HepG2 (cell line): ENCODE measurements around the gene KLHL17. TPM values are rescaled to one million over a fixed set of nuclear protein-coding genes. Genes with fewer than 3 reads are reported as not detected.

Experiments used
- ATAC-seq: fragments of 200-7000 bp; cut with Tn5 transposase; 3 replicates; pipeline ENCODE4 v1.9.1; 2020; ENCODE audit warnings: mild to moderate bottlenecking, moderate library complexity
- BruUV-seq: library from RNA; stranded (reverse); fragments of 400-500 nt; replicated peaks from 2 replicates; lab custom pipeline; 2021; lab: Mats Ljungman, UMichigan
- CTCF ChIA-PET: fragments of 300-600 bp; formaldehyde crosslinking; extraction: SDS; loops from one replicate; lab custom pipeline; 2021; ENCODE audit warnings: low total read pairs, inconsistent platforms, low intra/inter-chr PET ratio; lab: Yijun Ruan, JAX
- POLR2A ChIA-PET: fragments of 350-600 bp; sonication (Branson Sonifier 250); formaldehyde crosslinking; loops from one replicate; lab custom pipeline; 2020; ENCODE audit warnings: antibody characterized with exemption, inconsistent platforms; lab: Yijun Ruan, JAX
- DNase-seq: peaks from one replicate; pipeline ENCODE4 v3.0.0-alpha.2; 2015; ENCODE audit warnings: low spot score
- FAIRE-seq: peaks from 3 replicates; lab custom pipeline; 2011; peaks lifted over from hg19 to GRCh38; lab: Jason Lieb, UNC
- H2AFZ ChIP-seq: one replicate; pipeline ENCODE4 v1.6.1; 2011; ENCODE audit warnings: low read length, inconsistent platforms
- H3K27ac ChIP-seq: fragments of 300-600 bp; 3 replicates; pipeline ENCODE4 v1.8.0; 2011; ENCODE audit warnings: mixed run types, mild to moderate bottlenecking, mixed read lengths, low read length, inconsistent platforms; ENCODE audit not compliant: insufficient read depth; ENCODE audit errors: extremely low read length
- H3K27me3 ChIP-seq, 2 experiments: fragments of 200-600 bp in 1 of 2; 2 replicates in 1 of 2; 3 replicates in 1 of 2; pipeline versions ENCODE4 v1.6.0 to v1.8.0; 2011; ENCODE audit warnings: low read length in 2 of 2, mild to moderate bottlenecking in 2 of 2, moderate library complexity in 2 of 2, inconsistent platforms in 1 of 2; ENCODE audit not compliant: insufficient read depth in 2 of 2, control insufficient read depth in 1 of 2
- H3K36me3 ChIP-seq, 2 experiments: fragments of 200-600 bp in 1 of 2; replicated peaks in 1 of 2; 2 replicates in 1 of 2; 3 replicates in 1 of 2; pipeline versions ENCODE4 v1.5.1 to v1.8.0; 2011; ENCODE audit warnings: low read length in 2 of 2, inconsistent platforms in 1 of 2; ENCODE audit not compliant: insufficient read depth in 2 of 2, control insufficient read depth in 1 of 2
- H3K4me1 ChIP-seq: 2 replicates; pipeline ENCODE4 v1.5.1; 2012; ENCODE audit warnings: low read length, inconsistent platforms; ENCODE audit not compliant: insufficient read depth
- H3K4me2 ChIP-seq: 2 replicates; pipeline ENCODE4 v1.6.0; 2011; ENCODE audit warnings: low read depth, low read length, inconsistent platforms
- H3K4me3 ChIP-seq, 3 experiments: fragments of 200-600 bp in 1 of 3; sonication (generic), shearing (Covaris generic) in 1 of 3; replicated peaks in 1 of 3; 2 replicates each; pipeline ENCODE4 v1.5.1; 2011 to 2016; ENCODE audit warnings: low read length in 3 of 3, inconsistent platforms in 2 of 3, low read depth in 2 of 3, mild to moderate bottlenecking in 2 of 3, control low read depth in 1 of 3, mixed read lengths in 1 of 3; ENCODE audit not compliant: insufficient read depth in 1 of 3
- H3K79me2 ChIP-seq: one replicate; pipeline ENCODE4 v1.6.1; 2011; ENCODE audit warnings: low read length, inconsistent platforms; ENCODE audit not compliant: insufficient read depth
- H3K9ac ChIP-seq: 2 replicates; pipeline ENCODE4 v1.6.0; 2011; ENCODE audit warnings: mild to moderate bottlenecking, low read depth, low read length, inconsistent platforms; ENCODE audit not compliant: insufficient read depth
- H3K9me3 ChIP-seq: 2 replicates; pipeline ENCODE4 v1.5.1; 2012; ENCODE audit warnings: mild to moderate bottlenecking, low read length
- H4K20me1 ChIP-seq: 2 replicates; pipeline ENCODE4 v1.6.0; 2011; ENCODE audit warnings: inconsistent platforms, mild to moderate bottlenecking, low read length, moderate library complexity; ENCODE audit not compliant: insufficient read depth
- AKNA ChIP-seq: sonication (generic); formaldehyde crosslinking; IDR thresholded peaks from 2 replicates; pipeline ENCODE4 v1.4.0; 2020; ENCODE audit warnings: missing genetic modification reagents, borderline replicate concordance
- NCOA2 ChIP-seq: sonication (generic); formaldehyde crosslinking; IDR thresholded peaks from 2 replicates; pipeline ENCODE4 v1.8.0; 2022; ENCODE audit warnings: inconsistent platforms
- PCBP2 ChIP-seq: fragments of 200-400 bp; formaldehyde crosslinking; optimal IDR thresholded peaks from 2 replicates; pipeline ENCODE3; 2018; ENCODE audit warnings: low read length, low read depth; ENCODE audit not compliant: poor library complexity, severe bottlenecking
- PHB2 ChIP-seq: fragments of 450-650 bp; IDR thresholded peaks from 2 replicates; pipeline ENCODE4 v1.6.1; 2018; ENCODE audit not compliant: partially characterized antibody
- TAF1 ChIP-seq: sonication (generic); formaldehyde crosslinking; IDR thresholded peaks from 2 replicates; pipeline ENCODE4 v1.4.0; 2020; ENCODE audit warnings: missing genetic modification reagents
- ZFP1 ChIP-seq: IDR thresholded peaks from 2 replicates; pipeline ENCODE4 v1.6.1; 2016
- ZNF280B ChIP-seq: sonication (generic); formaldehyde crosslinking; IDR thresholded peaks from 2 replicates; pipeline ENCODE4 v1.5.0; 2020; ENCODE audit warnings: missing genetic modification reagents, mild to moderate bottlenecking, borderline replicate concordance
- ZNF382 ChIP-seq: sonication (generic); formaldehyde crosslinking; IDR thresholded peaks from 2 replicates; pipeline ENCODE4 v1.5.0; 2020; ENCODE audit warnings: missing genetic modification reagents, mild to moderate bottlenecking, borderline replicate concordance
- ZNF639 ChIP-seq: conservative IDR thresholded peaks from 2 replicates; pipeline ENCODE4 v1.6.1; 2018; ENCODE audit warnings: missing genetic modification reagents
- ZNF678 ChIP-seq: sonication (generic); formaldehyde crosslinking; IDR thresholded peaks from 2 replicates; pipeline ENCODE4 v1.4.0; 2020; ENCODE audit warnings: mild to moderate bottlenecking, missing genetic modification reagents
- ZNF784 ChIP-seq: sonication (generic); formaldehyde crosslinking; IDR thresholded peaks from 2 replicates; pipeline ENCODE4 v1.5.1; 2020; ENCODE audit warnings: missing genetic modification reagents, mild to moderate bottlenecking, borderline replicate concordance
- ZSCAN5A ChIP-seq: sonication (generic); formaldehyde crosslinking; IDR thresholded peaks from 2 replicates; pipeline ENCODE4 v1.8.0; 2022; ENCODE audit warnings: mild to moderate bottlenecking, missing genetic modification reagents, borderline replicate concordance
- WGBS: methylation state at CpG from one replicate; pipeline ENCODE4 v1.1.6; 2017; ENCODE audit warnings: low lambda C conversion rate; 5-methylcytosine and 5-hydroxymethylcytosine counted together
- in situ Hi-C: cut with HindIII; loops from 2 replicates; pipeline ENCODE4 v1.10.0; 2017; ENCODE audit warnings: low pct_unique_long_range_greater_than_20kb; ENCODE audit not compliant: extremely low pct_ligation_motif_present
- intact Hi-C: fragments of 100-400 bp; cut with micrococcal nuclease; formaldehyde crosslinking; loops from one replicate; pipeline ENCODE4 v1.10.0; 2022; ENCODE audit not compliant: unreplicated experiment
- polyA plus RNA-seq, 8 experiments: library from polyadenylated mRNA; depleted of rRNA in 3 of 8; stranded (reverse) in 7 of 8; unstranded in 1 of 8; fragments of >200 nt; fragmentation: Illumina TruSeq in 4 of 8; extraction: Trizol in 4 of 8; gene quantifications; 2 replicates each; pipeline versions ENCODE4 v1.2.1 to v1.2.3, GENCODE V29; 2011 to 2016; ENCODE audit warnings: low read depth in 4 of 8, missing spikeins in 1 of 8, mixed read lengths in 1 of 8; ENCODE audit not compliant: insufficient read depth in 1 of 8
- total RNA-seq, 5 experiments: library from RNA; depleted of rRNA; stranded (reverse); fragments of >200 nt; fragmentation: Illumina TruSeq; extraction: Trizol; gene quantifications; 2 replicates each; pipeline ENCODE4 v1.2.3, GENCODE V29; 2016; ENCODE audit warnings: low read depth in 1 of 5

Gene KLHL17
- total and polyA plus RNA-seq, 2 of the 13 experiments (the other 11 are each of a cell fraction or from before 2014, with no cell fraction given): 9.3 to 24.7 TPM

- in situ Hi-C loops (no loop called here), intact Hi-C loops (no loop called here)
- no peak overlapping the region for H3K4me3 ChIP-seq
- no peak overlapping the region for H3K27ac ChIP-seq
- BruUV-seq: no TSS peak
- WGBS: 55% methylated on average over 5 of the region's 16 CpGs
- ATAC-seq (no peak), FAIRE-seq (no peak), DNase-seq (no peak)
- ChIA-PET CTCF (interaction anchor here (1.1 to 1.2 kb wide), 3 partner anchors 25 to 67 kb away, joined by 3 to 4 read pairs (median 3); no protein-coding TSS in a partner anchor), POLR2A (interaction anchor here (1.3 kb wide), 1 partner anchor 33 kb away, joined by 4 read pairs; no protein-coding TSS in a partner anchor)
- no peak for TF ChIP-seq ZNF382 (CRISPR knock-in tag)
- TF ChIP-seq NCOA2: no peak
- no peak for TF ChIP-seq PHB2
- no peak for TF ChIP-seq ZNF678 (CRISPR knock-in tag)
- TF ChIP-seq AKNA (CRISPR knock-in tag): no peak
- TF ChIP-seq PCBP2: no peak
- TF ChIP-seq ZNF639: no peak
- no peak for TF ChIP-seq TAF1 (CRISPR knock-in tag)
- no peak for TF ChIP-seq ZNF784 (CRISPR knock-in tag)
- TF ChIP-seq ZSCAN5A (CRISPR knock-in tag): no peak
- TF ChIP-seq ZFP1 (CRISPR knock-in tag): no peak
- no peak for TF ChIP-seq ZNF280B (CRISPR knock-in tag)
- H3K4me1 ChIP-seq: peaks cover 32% of the 10 kb centered on the region
- H2AFZ ChIP-seq: no peak overlapping the region
- no peaks in the 10 kb centered on the region for H3K9me3 ChIP-seq
- H3K79me2 ChIP-seq: no peaks in the 10 kb centered on the region
- no peaks in the 10 kb centered on the region for H4K20me1 ChIP-seq
- H3K4me2 ChIP-seq: no peak overlapping the region
- H3K36me3 ChIP-seq: no peaks in the 10 kb centered on the region
- peaks cover 30 to 73% of the 10 kb centered on the region in 2 experiments for H3K27me3 ChIP-seq
- no peak overlapping the region for H3K9ac ChIP-seq
These were observed 22.9 kb upstream of the KLHL17 start for GRCh38 chr1:937521-937920.
